IMR-90 (cell line): ENCODE data around the gene TTLL7. TPM values are rescaled to one million over a fixed set of nuclear protein-coding genes. Genes with fewer than 3 reads are reported as not detected.

Source experiments
- ATAC-seq: fragments of 200-7000 bp; cut with Tn5 transposase; 2 replicates; pipeline ENCODE4 v1.9.1; 2020; ENCODE audit warnings: low read depth, mild to moderate bottlenecking, moderate library complexity
- BruUV-seq: library from RNA; stranded (reverse); fragments of 400-500 nt; replicated peaks from 2 replicates; lab custom pipeline; 2021; lab: Mats Ljungman, UMichigan
- CTCF ChIA-PET: fragments of 300-600 bp; formaldehyde crosslinking; extraction: SDS; loops from one replicate; lab custom pipeline; 2021; ENCODE audit warnings: antibody characterized with exemption; lab: Yijun Ruan, JAX
- POLR2A ChIA-PET: fragments of 300-600 bp; sonication (Branson Sonifier 250); formaldehyde crosslinking; loops from one replicate; lab custom pipeline; 2022; ENCODE audit warnings: antibody characterized with exemption; ENCODE audit not compliant: unreplicated experiment; lab: Charles Lee
- DNase-seq: peaks from one replicate; pipeline ENCODE4 v3.0.0; 2013
- H2AFZ ChIP-seq: replicated peaks from 2 replicates; pipeline ENCODE3; 2013; ENCODE audit warnings: low read length, mild to moderate bottlenecking; ENCODE audit not compliant: poor library complexity
- H2AK5ac ChIP-seq: 2 replicates; pipeline ENCODE4 v1.6.1; 2013; ENCODE audit warnings: low read depth, low read length, inconsistent platforms
- H2AK9ac ChIP-seq: replicated peaks from 2 replicates; pipeline ENCODE3; 2013; ENCODE audit warnings: mild to moderate bottlenecking, low read depth, low read length, moderate library complexity; ENCODE audit not compliant: poor library complexity
- H2BK120ac ChIP-seq: 2 replicates; pipeline ENCODE4 v1.6.1; 2013; ENCODE audit warnings: low read depth, low read length, inconsistent platforms
- H2BK15ac ChIP-seq: 3 replicates; pipeline ENCODE4 v1.6.1; 2013; ENCODE audit warnings: low read depth, low read length, inconsistent platforms
- H2BK20ac ChIP-seq: 2 replicates; pipeline ENCODE4 v1.6.1; 2013; ENCODE audit warnings: low read depth, mild to moderate bottlenecking, inconsistent platforms, low read length, moderate library complexity
- H2BK5ac ChIP-seq: 2 replicates; pipeline ENCODE4 v1.6.1; 2013; ENCODE audit warnings: mild to moderate bottlenecking, low read depth, low read length, inconsistent platforms; ENCODE audit not compliant: poor library complexity, severe bottlenecking
- H3K14ac ChIP-seq: replicated peaks from 2 replicates; pipeline ENCODE4 v1.6.1; 2013; ENCODE audit warnings: low read depth, low read length, inconsistent platforms
- H3K18ac ChIP-seq: 2 replicates; pipeline ENCODE4 v1.6.1; 2013; ENCODE audit warnings: low read depth, low read length, control low read depth
- H3K23ac ChIP-seq: 2 replicates; pipeline ENCODE4 v1.6.1; 2013; ENCODE audit warnings: low read depth, low read length, inconsistent platforms
- H3K27ac ChIP-seq: 2 replicates; pipeline ENCODE4 v1.5.1; 2013; ENCODE audit warnings: mild to moderate bottlenecking, control low read depth, low read length; ENCODE audit not compliant: insufficient read depth
- H3K27me3 ChIP-seq: 2 replicates; pipeline ENCODE4 v1.6.1; 2013; ENCODE audit warnings: low read length; ENCODE audit not compliant: control insufficient read depth, insufficient read depth
- H3K36me3 ChIP-seq: 2 replicates; pipeline ENCODE4 v1.6.1; 2013; ENCODE audit warnings: low read length, mixed read lengths; ENCODE audit not compliant: control insufficient read depth, insufficient read depth
- H3K4ac ChIP-seq: 2 replicates; pipeline ENCODE4 v1.6.1; 2013; ENCODE audit warnings: low read depth, low read length, inconsistent platforms
- H3K4me1 ChIP-seq: 2 replicates; pipeline ENCODE4 v1.6.1; 2013; ENCODE audit warnings: low read length, mixed read lengths; ENCODE audit not compliant: control insufficient read depth, insufficient read depth
- H3K4me2 ChIP-seq: 2 replicates; pipeline ENCODE4 v1.6.1; 2013; ENCODE audit warnings: low read depth, mild to moderate bottlenecking, control low read depth, low read length, moderate library complexity
- H3K4me3 ChIP-seq: 2 replicates; pipeline ENCODE4 v1.5.1; 2013; ENCODE audit warnings: low read depth, mild to moderate bottlenecking, control low read depth, low read length, moderate library complexity; ENCODE audit not compliant: insufficient read depth
- H3K56ac ChIP-seq: 2 replicates; pipeline ENCODE4 v1.6.1; 2013; ENCODE audit warnings: low read length, inconsistent platforms; ENCODE audit not compliant: insufficient read depth; ENCODE audit errors: extremely low read depth
- H3K79me1 ChIP-seq, 2 experiments: 2 replicates each; pipeline ENCODE4 v1.6.1; 2013; ENCODE audit warnings: low read length in 2 of 2, inconsistent platforms in 1 of 2, low read depth in 1 of 2
- H3K9ac ChIP-seq: 2 replicates; pipeline ENCODE4 v1.6.1; 2013; ENCODE audit warnings: low read depth, low read length, control low read depth
- H3K9me1 ChIP-seq: 2 replicates; pipeline ENCODE4 v1.6.1; 2013; ENCODE audit warnings: low read length, inconsistent platforms; ENCODE audit not compliant: insufficient read depth
- H3K9me3 ChIP-seq: 2 replicates; pipeline ENCODE4 v1.6.1; 2013; ENCODE audit warnings: low read length; ENCODE audit not compliant: control insufficient read depth, insufficient read depth
- H4K20me1 ChIP-seq: 2 replicates; pipeline ENCODE4 v1.6.1; 2013; ENCODE audit warnings: low read length, inconsistent platforms; ENCODE audit not compliant: insufficient read depth
- H4K5ac ChIP-seq: 2 replicates; pipeline ENCODE4 v1.6.1; 2013; ENCODE audit warnings: mild to moderate bottlenecking, low read depth, low read length, control low read depth
- H4K8ac ChIP-seq, 2 experiments: 2 replicates each; pipeline ENCODE4 v1.6.1; 2013; ENCODE audit warnings: low read depth in 2 of 2, low read length in 2 of 2, control low read depth in 1 of 2, inconsistent platforms in 1 of 2
- H4K91ac ChIP-seq: 2 replicates; pipeline ENCODE4 v1.6.1; 2013; ENCODE audit warnings: low read depth, low read length, inconsistent platforms; ENCODE audit not compliant: insufficient read depth
- BHLHE40 ChIP-seq: fragments of 150-350 bp; IDR thresholded peaks from 2 replicates; pipeline ENCODE4 v1.6.1; 2016; ENCODE audit warnings: mild to moderate bottlenecking, low read depth, low read length
- CEBPB ChIP-seq: IDR thresholded peaks from 2 replicates; pipeline ENCODE4 v1.6.1; 2012; ENCODE audit warnings: low read depth, low read length, improper control_type of control experiment
- CHD1 ChIP-seq: IDR thresholded peaks from 2 replicates; pipeline ENCODE4 v1.6.1; 2012; ENCODE audit warnings: low read depth, low read length, improper control_type of control experiment
- CTCF ChIP-seq: conservative IDR thresholded peaks from 2 replicates; pipeline ENCODE4 v1.5.1; 2012; ENCODE audit warnings: mild to moderate bottlenecking, low read depth, low read length, improper control_type of control experiment
- ELK1 ChIP-seq: fragments of 150-350 bp; IDR thresholded peaks from 2 replicates; pipeline ENCODE4 v1.6.1; 2016; ENCODE audit warnings: low read depth, mild to moderate bottlenecking, low read length, moderate library complexity, borderline replicate concordance
- FOS ChIP-seq: fragments of 150-350 bp; IDR thresholded peaks from 2 replicates; pipeline ENCODE4 v1.6.1; 2016; ENCODE audit warnings: low read depth, low read length
- MAFK ChIP-seq: IDR thresholded peaks from 2 replicates; pipeline ENCODE4 v1.6.1; 2012; ENCODE audit warnings: low read depth, low read length, improper control_type of control experiment
- MAZ ChIP-seq: IDR thresholded peaks from 2 replicates; pipeline ENCODE4 v1.6.1; 2012; ENCODE audit warnings: low read depth, mild to moderate bottlenecking, low read length, improper control_type of control experiment, moderate library complexity, borderline replicate concordance
- MXI1 ChIP-seq: IDR thresholded peaks from 2 replicates; pipeline ENCODE4 v1.6.1; 2012; ENCODE audit warnings: low read depth, mild to moderate bottlenecking, low read length, moderate library complexity, borderline replicate concordance
- NFE2L2 ChIP-seq: fragments of 150-350 bp; IDR thresholded peaks from 2 replicates; pipeline ENCODE4 v1.6.1; 2016; ENCODE audit warnings: low read depth, mild to moderate bottlenecking, low read length
- POLR2A ChIP-seq: IDR thresholded peaks from 2 replicates; pipeline ENCODE4 v1.6.1; 2012; ENCODE audit warnings: mild to moderate bottlenecking, low read depth, low read length
- RAD21 ChIP-seq: IDR thresholded peaks from 2 replicates; pipeline ENCODE4 v1.6.1; 2012; ENCODE audit warnings: low read length, improper control_type of control experiment
- RCOR1 ChIP-seq: IDR thresholded peaks from 2 replicates; pipeline ENCODE4 v1.6.1; 2012; ENCODE audit warnings: mild to moderate bottlenecking, low read length, improper control_type of control experiment; ENCODE audit not compliant: insufficient replicate concordance
- RFX5 ChIP-seq: IDR thresholded peaks from 2 replicates; pipeline ENCODE4 v1.8.0; 2012; ENCODE audit warnings: low read depth, mild to moderate bottlenecking, low read length, moderate library complexity
- SMC3 ChIP-seq: fragments of 150-350 bp; IDR thresholded peaks from 2 replicates; pipeline ENCODE4 v1.6.1; 2016; ENCODE audit warnings: low read depth, mild to moderate bottlenecking, antibody characterized with exemption, low read length, moderate library complexity
- USF2 ChIP-seq: fragments of 150-350 bp; IDR thresholded peaks from 2 replicates; pipeline ENCODE4 v1.6.1; 2017; ENCODE audit warnings: mild to moderate bottlenecking, antibody characterized with exemption, low read length, low read depth
- WGBS, 2 experiments: methylation state at CpG; one replicate each; pipeline versions ENCODE4 v1.1.5 to v1.1.7; 2013; ENCODE audit warnings: missing lambda C conversion rate in 2 of 2; ENCODE audit not compliant: insufficient read length in 1 of 2; ENCODE audit errors: extremely low coverage in 2 of 2; 5-methylcytosine and 5-hydroxymethylcytosine counted together
- dilution Hi-C: fragments of 300-500 bp; cut with HindIII; formaldehyde crosslinking; loops from one replicate; pipeline ENCODE4 v1.14.3; 2018; ENCODE audit warnings: low sequenced_read_pairs; ENCODE audit not compliant: unreplicated experiment
- in situ Hi-C: fragments of 300-500 bp; cut with MboI; formaldehyde crosslinking; loops from 3 replicates; pipeline ENCODE4 v1.14.3; 2019; ENCODE audit warnings: low sequenced_read_pairs, inconsistent platforms, mixed read lengths
- intact Hi-C: fragments of 100-400 bp; cut with micrococcal nuclease; formaldehyde crosslinking; loops from 2 replicates; pipeline ENCODE4 v1.10.0; 2022
- polyA plus RNA-seq, 3 experiments: library from polyadenylated mRNA; depleted of rRNA; stranded (reverse); fragments of >200 nt; gene quantifications; 2 replicates each; pipeline ENCODE4 v1.2.3, GENCODE V29; 2012; ENCODE audit warnings: low replicate concordance in 1 of 3
- total RNA-seq: library from RNA; depleted of rRNA; stranded (reverse); fragments of >200 nt; gene quantifications from 2 replicates; pipeline ENCODE4 v1.2.3, GENCODE V29; 2012

The TTLL7 gene
- total and polyA plus RNA-seq, 2 of the 4 experiments (the other 2 are of a cell fraction), result 5.7 to 8.1 TPM

GRCh38 chr1:83836543-83836942 lies 162.4 kb downstream of the TTLL7 start:
- dilution Hi-C loops, result no loop called here
- Histone ChIP-seq H4K5ac (no peak overlapping the region), H3K36me3 (no peaks in the 10 kb centered on the region), H2AK9ac (no peak overlapping the region), H4K20me1 (no peaks in the 10 kb centered on the region), H3K56ac (no peak overlapping the region), H3K4ac (no peak overlapping the region), H2BK5ac (no peak overlapping the region), H3K23ac (no peak overlapping the region), H3K4me1 (no peaks in the 10 kb centered on the region), H2AK5ac (no peak overlapping the region), H3K9me1 (no peaks in the 10 kb centered on the region), H3K4me3 (no peak overlapping the region), H4K8ac (no peak overlapping the region), H3K18ac (no peak overlapping the region), H3K9ac (no peak overlapping the region), H2BK15ac (no peak overlapping the region), H3K27me3 (0 out of 2 replicates have a peak, but pooled peaks cover under 1% of the 10 kb centered on the region), H2AFZ (no peak overlapping the region), H3K27ac (no peak overlapping the region), H3K9me3 (no peaks in the 10 kb centered on the region), H2BK120ac (no peak overlapping the region), H3K14ac (no peak overlapping the region), H4K91ac (no peak overlapping the region), H3K4me2 (no peak overlapping the region), H3K79me1 (no peaks in the 10 kb centered on the region), H2BK20ac (no peak overlapping the region)
- no CpG with 5 or more reads among the region's 2 CpGs for WGBS, 2 experiments
- ATAC-seq (no peak), DNase-seq (no peak)
- ChIA-PET CTCF (no interaction called here), POLR2A (no interaction called here)
- no TSS peak for BruUV-seq
- intact Hi-C loops, result no loop called here
- in situ Hi-C loops, result no loop called here
- TF ChIP-seq BHLHE40 (no peak), RCOR1 (no peak), USF2 (no peak), POLR2A (no peak), RFX5 (no peak), ELK1 (no peak), NFE2L2 (no peak), FOS (no peak), MAZ (no peak), MAFK (no peak), CTCF (no peak), SMC3 (no peak), CHD1 (no peak), MXI1 (no peak), CEBPB (no peak), RAD21 (no peak)
